Femur (tissue), 1 donor: Measurements from ENCODE around the gene PACRG.

Experiments used
- DNase-seq: peaks from one replicate; pipeline ENCODE4 v3.0.0-alpha.2; 2017

PACRG gene

GRCh38 chr6:162873537-162873936 is 145.8 kb downstream of the PACRG start:
- DNase-seq, result no peak

DNA sequence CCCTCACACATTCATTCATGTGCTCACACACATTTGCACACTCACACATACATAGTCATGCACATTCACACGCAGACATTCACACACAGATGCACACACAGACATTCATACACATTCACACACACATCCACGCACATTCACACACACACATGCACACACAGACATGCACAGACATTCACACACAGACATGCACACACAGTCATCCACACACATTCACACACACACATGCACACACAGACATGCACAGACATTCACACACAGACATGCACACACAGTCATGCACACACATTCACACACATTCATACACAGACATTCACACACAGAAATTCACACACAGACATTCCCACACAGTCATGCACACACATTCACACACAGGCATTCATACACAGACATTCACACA is 147.3 kb downstream of the PACRG start:
- no peak for DNase-seq

GRCh38 chr6:162882801-162883481 is 155.2 kb downstream of the PACRG start:
- DNase-seq, result no peak

- no peak for DNase-seq
These were observed 160.4 kb downstream of the PACRG start for GRCh38 chr6:162887981-162888689.

DNA sequence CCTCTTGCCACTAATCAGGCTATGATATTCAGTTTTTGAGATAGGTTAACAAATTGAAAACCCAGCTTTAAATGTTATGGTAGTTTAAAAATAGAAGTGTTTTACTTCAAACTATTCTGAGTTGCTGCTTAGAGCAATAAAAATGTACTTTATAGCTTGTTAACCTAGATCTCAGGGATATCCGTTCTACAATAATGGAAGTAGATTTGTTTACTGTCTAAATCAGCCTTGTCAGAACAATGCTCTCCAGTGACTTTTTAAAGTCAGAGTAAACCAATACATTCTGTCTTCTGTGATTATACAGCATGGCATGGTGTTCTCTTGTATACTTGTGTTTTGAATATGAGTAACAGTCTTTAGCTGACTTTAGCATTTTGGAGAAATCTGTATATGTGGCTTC is 161.5 kb downstream of the PACRG start:
- no peak for DNase-seq

DNA sequence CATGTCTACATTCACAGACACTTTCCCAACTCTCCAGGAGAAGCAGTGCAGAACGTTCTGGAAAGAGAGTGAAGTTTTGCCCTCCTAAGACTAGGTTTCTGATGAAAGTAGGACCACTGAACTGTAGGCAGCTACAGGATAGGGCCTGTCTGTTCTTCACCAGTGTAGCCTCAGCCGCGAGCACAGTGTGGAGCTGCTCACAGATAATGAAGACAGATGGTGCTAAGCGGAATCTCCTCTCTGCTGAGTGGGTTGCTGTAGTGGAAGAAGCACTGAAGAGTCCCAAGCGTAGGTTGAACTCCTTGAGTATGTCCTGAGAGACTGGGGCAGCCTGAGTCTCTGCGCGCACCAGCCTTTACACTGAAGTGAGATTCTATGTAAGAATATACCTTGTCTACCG is 170.2 kb downstream of the PACRG start:
- DNase-seq, result no peak

GRCh38 chr6:162899148-162899547 is 171.4 kb downstream of the PACRG start:
- no peak for DNase-seq

DNA sequence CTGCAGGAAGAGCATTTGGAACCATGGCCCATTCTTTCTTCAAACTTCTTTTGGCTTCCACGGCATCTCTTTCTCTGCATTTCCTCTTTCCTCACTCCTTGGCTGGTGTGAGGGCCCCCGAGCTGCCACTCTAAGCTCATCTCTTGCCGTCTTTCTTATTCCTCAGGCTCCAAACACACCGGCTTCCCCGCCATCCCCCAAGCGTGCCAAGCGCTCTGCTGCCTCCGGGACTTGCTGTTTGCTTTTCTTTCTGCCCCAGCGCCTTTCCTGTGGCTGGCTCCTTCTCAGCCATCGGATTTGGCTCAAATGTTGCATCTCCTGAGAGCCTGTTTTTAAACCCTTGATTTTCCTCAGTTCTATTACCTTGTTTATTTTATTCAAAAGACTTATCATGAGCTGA is 172.7 kb downstream of the PACRG start:
- DNase-seq, result no peak

GRCh38 chr6:162904069-162904663 is 176.4 kb downstream of the PACRG start:
- DNase-seq, result no peak

DNA sequence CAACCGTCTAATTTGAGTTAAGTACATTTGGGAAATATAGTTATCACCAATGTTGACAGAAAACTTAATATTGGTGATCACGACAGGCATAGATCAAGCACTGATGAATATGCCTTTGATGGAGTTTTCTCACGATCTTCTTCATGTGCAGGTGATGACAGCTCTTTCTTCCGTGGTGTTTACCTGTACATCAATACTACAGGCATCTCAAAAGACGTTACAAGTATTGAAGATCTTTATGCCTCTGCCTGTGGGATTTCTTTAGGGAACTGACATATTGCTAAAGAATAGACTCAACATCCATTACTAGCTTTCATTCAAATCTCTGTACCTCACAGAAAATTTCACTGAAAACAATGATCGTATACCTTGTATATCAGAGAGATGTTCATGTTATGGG is 178.7 kb downstream of the PACRG start:
- no peak for DNase-seq

- DNase-seq, result no peak
These were observed 180.2 kb downstream of the PACRG start for GRCh38 chr6:162907876-162908481.

- DNase-seq, result no peak
These were observed 185.4 kb downstream of the PACRG start for GRCh38 chr6:162913206-162913605.

- no peak for DNase-seq
These were observed 189.7 kb downstream of the PACRG start for GRCh38 chr6:162917506-162917905.

DNA sequence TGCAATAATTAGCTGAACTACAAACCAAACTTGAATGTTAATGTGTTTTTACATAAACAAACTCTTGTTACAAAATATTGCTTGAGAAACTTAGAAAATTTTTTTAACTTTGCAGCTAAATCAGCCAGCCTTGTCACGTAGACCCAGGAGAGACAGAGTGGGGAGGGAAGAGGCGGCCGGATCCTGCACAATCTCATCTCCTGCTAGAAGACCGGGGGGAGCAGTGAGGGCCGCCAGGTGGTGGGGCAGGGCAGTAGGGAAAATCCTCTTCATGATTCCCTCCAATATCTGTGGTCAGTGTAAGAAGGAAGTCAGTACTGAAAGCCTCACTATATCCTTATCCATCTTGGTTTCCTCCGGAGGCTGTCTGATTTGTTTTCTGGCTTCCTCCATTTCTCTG is 193.3 kb downstream of the PACRG start:
- DNase-seq, result no peak

DNA sequence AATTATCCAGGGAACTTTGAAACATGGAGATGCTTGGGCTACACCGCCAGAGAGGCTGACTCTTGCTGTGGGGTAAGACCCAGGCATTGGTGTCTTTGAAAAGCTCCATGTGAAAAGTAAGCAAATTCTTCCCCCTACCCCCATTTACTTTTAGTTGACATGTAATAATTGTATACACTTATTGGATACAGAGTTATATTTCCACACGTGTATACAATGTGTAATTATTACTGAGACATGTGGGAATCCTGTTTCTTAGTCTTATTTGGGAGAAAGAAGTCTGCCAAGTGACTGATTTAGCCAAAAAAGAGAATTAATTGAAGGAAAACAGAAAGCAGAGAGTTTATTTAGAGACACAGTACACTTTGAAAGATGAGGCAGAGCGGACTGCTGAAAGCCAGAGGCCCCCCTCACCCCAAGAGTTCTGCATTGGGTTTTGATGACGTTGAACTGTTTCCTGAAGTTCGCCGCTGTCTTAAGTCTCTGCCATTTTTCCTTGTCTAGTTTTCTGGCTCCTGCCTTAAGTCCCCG is 193.8 kb downstream of the PACRG start:
- DNase-seq, result no peak

DNA sequence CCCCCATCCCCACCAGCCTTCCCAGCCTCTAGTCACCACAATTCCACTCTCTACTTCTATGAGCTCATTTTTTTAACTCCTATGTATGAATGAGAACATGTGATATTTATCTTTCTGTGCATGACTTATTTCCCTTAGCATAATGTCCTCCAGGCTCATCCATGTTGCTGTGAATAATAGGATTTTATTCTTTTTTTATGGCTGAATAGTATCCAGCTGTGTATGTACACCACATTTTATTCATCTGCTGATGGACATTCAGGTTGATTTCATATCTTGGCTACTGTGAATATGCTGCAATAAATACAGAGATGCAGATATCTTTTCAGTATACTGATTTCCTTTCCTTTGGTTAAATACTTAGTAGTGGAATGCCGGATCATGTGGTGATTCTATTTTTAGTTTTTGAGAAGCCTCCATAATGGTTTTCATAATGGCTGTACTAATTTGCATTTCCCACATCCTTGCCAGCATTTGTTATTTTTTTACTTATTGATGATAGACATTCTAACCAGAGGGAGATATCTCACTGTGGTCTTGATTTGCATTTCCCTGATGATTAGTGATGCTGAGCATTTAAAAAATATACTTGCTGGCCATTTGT is 194.9 kb downstream of the PACRG start:
- no peak for DNase-seq

DNA sequence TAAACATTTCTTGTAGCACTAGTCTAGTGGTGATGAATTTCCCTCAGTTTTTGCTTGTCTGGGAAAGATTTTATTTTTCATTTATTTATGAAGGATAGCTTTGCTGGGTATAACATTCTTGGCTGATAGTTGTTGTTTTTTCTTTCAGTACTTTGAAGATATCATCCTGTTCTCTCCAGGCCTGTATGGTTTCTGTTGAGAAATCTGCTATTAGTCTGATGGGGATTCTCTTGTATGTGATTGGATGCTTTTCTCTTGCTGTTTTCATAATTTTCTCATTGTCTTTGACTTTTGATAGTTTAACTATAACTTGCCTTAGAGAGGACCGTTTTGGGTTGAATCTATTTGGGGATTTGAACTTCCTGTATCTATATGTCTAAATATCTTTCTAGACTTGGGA is 207.1 kb downstream of the PACRG start:
- DNase-seq, result no peak

- no peak for DNase-seq
These were observed 212.7 kb downstream of the PACRG start for GRCh38 chr6:162940426-162940825.

DNA sequence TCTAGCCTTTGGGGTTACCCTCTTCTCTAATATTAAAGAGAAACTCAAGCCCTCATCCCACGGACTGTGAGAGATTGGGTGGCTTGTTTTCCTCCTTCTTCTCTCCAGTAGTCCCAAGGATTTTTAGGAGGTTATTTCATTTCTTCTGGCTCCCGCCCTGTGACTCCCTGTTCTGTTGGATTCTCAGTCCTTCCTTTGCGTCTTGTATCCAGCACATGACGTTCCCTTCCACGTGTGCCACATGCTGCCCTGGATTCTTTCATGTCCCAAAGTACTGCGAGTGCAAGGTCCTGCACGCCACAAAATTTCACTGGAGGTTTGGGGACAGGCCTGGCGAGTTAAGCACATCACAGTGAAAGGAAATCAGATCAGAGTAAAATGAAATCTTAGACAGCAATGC is 213.4 kb downstream of the PACRG start:
- no peak for DNase-seq

DNA sequence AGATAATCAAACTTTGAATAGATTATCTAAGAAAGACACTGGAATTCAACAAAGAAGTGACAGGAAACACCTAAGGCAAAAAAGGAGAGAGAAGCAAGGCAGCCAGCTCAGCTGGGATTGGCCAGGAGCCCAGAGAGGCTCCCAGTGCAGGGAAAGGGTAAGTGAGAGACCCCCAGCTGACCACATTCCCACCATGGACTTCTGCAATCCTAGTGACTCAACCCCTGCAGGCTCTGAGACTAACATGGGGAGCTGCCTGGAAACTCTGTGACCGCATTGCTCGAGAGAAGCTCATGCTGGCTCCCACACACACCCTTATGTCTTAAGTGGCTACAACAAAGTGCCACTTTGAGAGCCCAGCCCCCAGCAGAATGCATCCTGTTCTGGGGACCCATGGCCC is 215.1 kb downstream of the PACRG start:
- no peak for DNase-seq

GRCh38 chr6:162943369-162943768 is 215.6 kb downstream of the PACRG start:
- DNase-seq, result no peak

DNA sequence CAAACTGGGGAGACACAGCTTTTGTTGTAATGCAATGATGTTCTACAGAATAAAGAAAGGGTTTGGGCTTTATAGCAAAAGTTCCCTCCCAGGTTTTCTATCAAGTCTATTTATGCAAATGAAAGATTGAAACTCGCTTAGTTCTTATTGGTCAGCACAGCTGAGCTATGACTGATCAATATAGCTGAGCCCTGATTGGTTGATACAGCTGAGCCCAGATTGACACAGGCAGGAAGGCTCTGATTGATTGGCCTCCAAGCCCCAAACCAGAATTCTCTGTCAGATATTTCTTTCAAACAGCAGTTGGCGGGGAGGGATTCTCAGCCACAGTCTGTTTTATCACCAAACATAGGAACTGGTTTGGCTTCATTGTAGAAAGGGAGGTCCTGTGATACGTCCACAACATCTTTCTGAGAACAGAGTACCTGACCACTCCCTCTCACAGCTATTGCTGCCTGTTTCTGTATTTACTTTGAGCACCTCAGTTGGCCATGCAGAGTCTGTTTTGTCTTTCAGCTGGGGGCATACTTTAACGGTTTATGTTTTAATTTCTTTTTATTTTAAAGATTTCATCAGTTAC is 223.5 kb downstream of the PACRG start:
- no peak for DNase-seq

DNA sequence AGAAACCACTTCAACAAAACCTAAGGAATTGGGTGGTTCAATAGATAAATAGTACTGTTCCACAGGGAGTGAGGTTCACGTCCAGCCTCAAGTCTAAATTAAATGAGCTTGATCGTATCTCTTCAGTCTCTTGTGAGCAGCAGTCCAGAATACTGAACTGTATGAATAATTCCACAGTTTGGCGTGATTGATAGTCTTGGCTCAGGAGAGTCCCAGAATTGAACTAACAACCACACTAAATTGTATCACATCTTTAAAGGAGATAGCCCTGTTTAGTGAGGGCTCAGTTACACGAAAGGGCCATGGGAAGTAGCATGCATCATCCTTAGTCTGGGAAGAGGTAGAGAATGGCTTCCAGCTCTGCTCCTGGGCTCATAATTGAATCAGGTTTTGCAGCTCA is 224.6 kb downstream of the PACRG start:
- DNase-seq, result no peak
